Stromal cell of bone marrow (primary cell): ENCODE measurements around the gene SALL3.

Source experiments
- DNase-seq: peaks from one replicate; pipeline ENCODE4 v3.0.0-alpha.2; 2012; ENCODE audit warnings: low read depth

Gene SALL3

GRCh38 chr18:78980777-78981380 lies 1.3 kb downstream of the SALL3 start:
- no peak for DNase-seq

DNA sequence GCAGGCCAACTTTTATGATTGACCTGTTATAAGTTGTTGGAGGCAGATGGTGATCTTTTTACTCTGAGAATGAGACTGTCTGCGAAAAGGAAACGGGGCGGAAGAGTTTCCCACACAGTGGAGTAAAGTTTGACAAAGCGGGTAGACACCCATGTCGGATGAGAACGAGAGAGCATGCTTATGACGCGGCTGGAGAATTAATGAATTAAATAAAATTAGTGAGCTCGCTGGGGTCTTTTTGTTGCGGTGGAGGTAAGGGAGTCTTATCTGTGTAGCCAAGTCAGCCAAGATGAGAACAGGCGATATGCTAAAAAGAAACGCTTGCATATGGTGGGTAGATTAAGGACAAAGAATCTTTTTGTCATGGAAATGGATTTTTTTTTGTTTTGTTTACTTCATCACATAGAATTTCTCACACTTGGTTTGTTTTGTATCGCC lies 1.8 kb downstream of the SALL3 start:
- no peak for DNase-seq

- no peak for DNase-seq
These were observed 2.5 kb downstream of the SALL3 start for GRCh38 chr18:78981989-78982620.

- no peak for DNase-seq
These were observed 3.9 kb downstream of the SALL3 start for GRCh38 chr18:78983512-78983911.

- no peak for DNase-seq
These were observed 5.5 kb downstream of the SALL3 start for GRCh38 chr18:78984941-78985784.

GRCh38 chr18:78986018-78986481 lies 6.4 kb downstream of the SALL3 start:
- DNase-seq = no peak

- DNase-seq = no peak
These were observed 11.8 kb downstream of the SALL3 start for GRCh38 chr18:78991446-78991845.

- no peak for DNase-seq
These were observed 12.7 kb downstream of the SALL3 start for GRCh38 chr18:78992041-78993011.

GRCh38 chr18:78993014-78993926 lies 13.7 kb downstream of the SALL3 start:
- DNase-seq = no peak

- DNase-seq = no peak
These were observed 14.4 kb downstream of the SALL3 start for GRCh38 chr18:78994000-78994399.

DNA sequence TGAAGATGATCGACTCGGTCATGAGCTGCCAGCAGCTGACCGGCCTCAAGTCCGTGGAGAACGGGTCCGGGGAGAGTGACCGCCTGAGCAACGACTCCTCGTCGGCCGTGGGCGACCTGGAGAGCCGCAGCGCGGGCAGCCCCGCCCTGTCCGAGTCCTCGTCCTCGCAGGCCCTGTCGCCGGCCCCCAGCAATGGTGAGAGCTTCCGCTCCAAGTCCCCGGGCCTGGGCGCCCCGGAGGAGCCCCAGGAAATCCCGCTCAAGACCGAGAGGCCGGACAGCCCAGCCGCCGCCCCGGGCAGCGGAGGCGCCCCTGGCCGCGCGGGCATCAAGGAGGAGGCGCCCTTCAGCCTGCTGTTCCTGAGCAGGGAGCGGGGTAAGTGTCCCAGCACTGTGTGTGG lies 14.9 kb downstream of the SALL3 start:
- DNase-seq = no peak

DNA sequence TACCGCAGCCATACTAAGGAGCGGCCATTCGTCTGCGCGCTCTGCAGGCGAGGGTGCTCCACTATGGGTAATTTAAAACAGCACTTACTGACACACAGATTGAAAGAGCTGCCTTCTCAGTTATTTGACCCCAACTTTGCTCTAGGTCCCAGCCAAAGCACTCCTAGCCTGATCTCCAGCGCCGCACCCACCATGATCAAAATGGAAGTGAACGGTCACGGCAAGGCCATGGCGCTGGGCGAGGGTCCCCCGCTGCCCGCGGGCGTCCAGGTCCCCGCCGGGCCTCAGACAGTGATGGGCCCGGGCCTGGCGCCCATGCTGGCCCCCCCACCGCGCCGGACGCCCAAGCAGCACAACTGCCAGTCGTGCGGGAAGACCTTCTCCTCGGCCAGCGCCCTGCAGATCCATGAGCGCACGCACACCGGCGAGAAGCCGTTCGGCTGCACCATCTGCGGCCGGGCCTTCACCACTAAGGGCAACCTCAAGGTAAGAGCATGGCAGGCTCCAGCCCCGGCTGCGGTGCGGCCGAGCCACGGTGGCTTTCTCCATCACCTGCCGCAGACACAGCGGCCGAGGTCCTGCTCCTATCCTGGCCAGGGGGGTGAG lies 15.5 kb downstream of the SALL3 start:
- DNase-seq = no peak

DNA sequence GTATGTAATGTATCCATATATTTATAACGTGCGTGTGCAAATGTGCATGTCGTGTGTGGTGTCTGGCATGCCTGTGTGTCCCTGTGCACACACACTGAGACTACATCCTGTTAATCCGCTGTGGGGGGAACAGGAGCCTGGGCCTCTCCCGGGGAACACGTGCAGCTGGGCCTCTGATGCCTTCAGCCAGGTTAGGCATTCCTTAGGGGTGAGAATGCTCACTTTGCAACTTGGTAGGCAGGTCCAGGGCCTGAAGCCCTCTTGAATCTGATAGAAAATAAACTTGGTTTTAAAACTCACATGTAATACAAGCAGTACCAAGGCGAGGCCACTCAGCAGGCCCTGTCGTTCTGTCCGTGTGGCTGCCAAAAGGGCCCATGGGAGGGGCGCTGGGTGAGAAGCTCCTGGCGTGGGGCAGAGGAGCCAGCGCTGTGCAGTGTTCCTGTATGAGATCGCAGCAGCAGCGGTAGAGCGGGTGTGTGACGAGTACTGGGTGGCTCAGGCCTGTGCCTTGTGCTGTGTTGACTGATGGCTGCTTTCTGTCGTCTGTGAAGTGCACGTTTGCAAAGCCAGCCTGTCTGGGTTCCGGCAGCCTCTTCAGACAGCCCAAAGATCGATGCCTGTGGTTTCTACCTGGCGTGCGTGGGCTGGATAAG lies 16.2 kb downstream of the SALL3 start:
- DNase-seq = no peak

- no peak for DNase-seq
These were observed 17.3 kb downstream of the SALL3 start for GRCh38 chr18:78996741-78997490.

GRCh38 chr18:78998371-78999071 lies 18.9 kb downstream of the SALL3 start:
- DNase-seq = no peak

- no peak for DNase-seq
These were observed 20.3 kb downstream of the SALL3 start for GRCh38 chr18:78999939-79000338.

DNA sequence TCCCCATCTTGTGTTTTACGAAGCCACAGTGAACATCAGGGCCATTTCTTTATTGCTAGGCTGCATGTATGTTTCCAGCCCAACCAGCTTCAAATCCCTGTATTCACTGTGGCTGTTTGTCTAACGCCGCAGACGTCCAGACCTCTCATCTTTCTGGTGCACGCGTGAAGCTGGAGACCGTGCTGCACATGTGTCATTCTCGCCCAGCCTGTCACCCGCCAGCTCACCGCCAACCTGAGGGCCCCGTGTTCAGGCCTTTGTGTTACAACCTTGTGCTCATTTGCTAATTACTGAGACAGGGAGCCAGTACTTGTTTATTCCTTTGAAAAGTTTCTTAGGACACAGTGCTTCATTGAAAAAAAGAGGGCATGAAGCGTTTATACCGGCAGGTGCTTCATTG lies 21.4 kb downstream of the SALL3 start:
- no peak for DNase-seq

- no peak for DNase-seq
These were observed 26.0 kb downstream of the SALL3 start for GRCh38 chr18:79005653-79006052.
